SU-DHL-6 (cell line): ENCODE results near the gene ACSF3.

Experiments used
- CTCF ChIP-seq: fragments of 200-600 bp; sonication (generic); IDR thresholded peaks from one replicate; pipeline ENCODE4 v1.5.1; 2017; ENCODE audit warnings: antibody characterized with exemption, mild to moderate bottlenecking, low read length, moderate library complexity; ENCODE audit not compliant: insufficient read depth, poor library complexity, severe bottlenecking
- EZH2phosphoT487 ChIP-seq: fragments of 200-600 bp; sonication (generic), shearing (Covaris generic); conservative IDR thresholded peaks from 2 replicates; pipeline ENCODE4 v1.6.1; 2018; ENCODE audit warnings: mild to moderate bottlenecking, antibody characterized with exemption, low read length, moderate library complexity, mixed read lengths

- no peak for TF ChIP-seq CTCF
- TF ChIP-seq EZH2phosphoT487 = no peak
Measured at GRCh38 chr16:89048871-89049422, 44.7 kb upstream of the ACSF3 start.
